Measurements from ENCODE around the gene ADCY2.

Gene ADCY2

DNA sequence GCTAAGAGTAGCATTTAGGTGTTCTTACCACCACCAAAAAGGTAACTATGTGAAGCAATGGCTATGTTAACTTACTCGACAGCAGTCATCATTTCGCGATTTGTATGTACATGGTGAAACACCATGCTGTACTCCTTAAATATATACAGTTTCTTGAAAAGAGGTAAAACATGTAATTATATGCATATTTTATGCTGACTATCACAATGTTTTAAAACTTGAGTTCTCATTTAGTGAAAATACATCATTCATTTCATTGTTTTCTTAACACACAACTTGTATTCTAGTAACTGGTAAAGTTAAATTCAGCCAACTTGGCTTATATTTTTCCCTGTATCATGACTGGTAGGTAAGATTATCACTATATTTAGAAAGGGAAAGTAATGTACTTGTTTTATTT lies 189.9 kb downstream of the ADCY2 start:
- no peak for DNase-seq (ENCODE audit: extremely low read depth, insufficient read length)
- TF ChIP-seq CTCF (IDR thresholded peaks at IDR 0.05; ENCODE audit: insufficient read depth, low read length, poor library complexity, severe bottlenecking) = no peak
- H3K4me3 ChIP-seq (replicated peaks; ENCODE audit: low read depth, low read length) = no peak overlapping the region
- no peaks in the 10 kb centered on the region for H3K36me3 ChIP-seq (ENCODE audit: control insufficient read depth, insufficient read depth, low read length)
- no peaks in the 10 kb centered on the region for H3K27me3 ChIP-seq (replicated peaks; ENCODE audit: control insufficient read depth, insufficient read depth, low read length)

DNA sequence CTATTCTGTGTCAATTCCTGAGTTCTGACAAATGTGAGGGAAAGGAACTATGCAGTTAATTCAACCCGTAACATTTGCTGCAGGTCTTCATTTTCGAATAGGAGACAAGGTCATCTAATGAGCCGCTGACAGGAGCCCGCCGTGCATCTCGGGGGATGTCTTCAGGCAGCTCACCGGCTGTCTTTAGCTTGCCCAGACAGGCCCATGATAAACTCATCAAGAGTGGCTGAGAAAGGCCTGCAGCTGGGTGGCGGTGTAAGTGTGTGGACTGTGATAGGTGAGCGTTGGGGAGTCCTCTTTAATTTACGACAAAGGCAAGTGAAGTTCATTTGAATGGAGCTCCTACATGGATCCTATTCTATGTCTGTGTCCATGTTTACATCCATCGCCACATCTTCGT lies 190.5 kb downstream of the ADCY2 start:
- H3K27me3 ChIP-seq (replicated peaks; ENCODE audit: control insufficient read depth, insufficient read depth, low read length) = no peaks in the 10 kb centered on the region
- no peak for DNase-seq (ENCODE audit: extremely low read depth, insufficient read length)
- TF ChIP-seq CTCF (IDR thresholded peaks at IDR 0.05; ENCODE audit: insufficient read depth, low read length, poor library complexity, severe bottlenecking) = no peak
- no peak overlapping the region for H3K4me3 ChIP-seq (replicated peaks; ENCODE audit: low read depth, low read length)
- H3K36me3 ChIP-seq (ENCODE audit: control insufficient read depth, insufficient read depth, low read length) = no peaks in the 10 kb centered on the region

DNA sequence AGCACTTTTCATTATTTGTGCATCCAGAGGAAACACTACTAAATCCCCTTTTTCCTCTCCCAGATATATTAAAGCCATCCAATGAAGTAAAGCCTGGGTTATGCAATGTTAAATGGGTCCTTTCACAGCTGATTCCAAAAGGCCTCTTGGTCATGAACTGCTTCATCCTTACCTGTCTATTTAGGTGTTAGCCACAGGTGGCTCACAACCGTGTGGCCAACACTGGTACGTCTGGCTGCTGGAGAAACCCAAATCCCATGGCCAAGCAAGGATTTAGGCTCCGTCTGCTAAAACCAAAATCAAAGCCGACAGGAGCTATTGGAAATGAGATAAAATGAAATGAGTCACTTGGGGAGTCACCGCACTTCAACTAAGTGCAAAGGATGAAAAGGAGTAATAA lies 193.9 kb downstream of the ADCY2 start:
- no peaks in the 10 kb centered on the region for H3K27me3 ChIP-seq (replicated peaks; ENCODE audit: control insufficient read depth, insufficient read depth, low read length)
- H3K4me3 ChIP-seq (replicated peaks; ENCODE audit: low read depth, low read length) = no peak overlapping the region
- DNase-seq (ENCODE audit: extremely low read depth, insufficient read length) = no peak
- no peaks in the 10 kb centered on the region for H3K36me3 ChIP-seq (ENCODE audit: control insufficient read depth, insufficient read depth, low read length)
- no peak for TF ChIP-seq CTCF (IDR thresholded peaks at IDR 0.05; ENCODE audit: insufficient read depth, low read length, poor library complexity, severe bottlenecking)

DNA sequence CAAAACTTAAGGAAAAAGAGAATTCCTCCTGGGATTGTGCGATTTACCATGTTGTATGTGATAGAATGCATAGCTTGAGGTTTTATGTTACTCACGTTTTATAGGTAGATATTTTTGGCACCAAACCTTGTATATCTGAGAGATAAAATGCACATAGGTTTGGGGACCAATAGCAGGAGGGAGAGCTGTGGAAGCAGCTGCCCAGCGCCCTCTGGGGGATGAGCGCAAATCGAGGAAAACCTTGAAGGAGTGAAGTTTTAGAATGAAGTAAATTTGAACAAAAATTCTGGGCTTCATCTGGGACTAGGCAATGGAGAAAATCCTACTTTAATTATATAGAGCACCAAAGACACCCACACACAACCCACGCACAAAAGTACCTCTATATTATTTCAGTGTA lies 197.0 kb downstream of the ADCY2 start:
- no peaks in the 10 kb centered on the region for H3K27me3 ChIP-seq (replicated peaks; ENCODE audit: control insufficient read depth, insufficient read depth, low read length)
- TF ChIP-seq CTCF (IDR thresholded peaks at IDR 0.05; ENCODE audit: insufficient read depth, low read length, poor library complexity, severe bottlenecking) = peak; percentile 48
- DNase-seq (ENCODE audit: extremely low read depth, insufficient read length) = no peak
- no peaks in the 10 kb centered on the region for H3K36me3 ChIP-seq (ENCODE audit: control insufficient read depth, insufficient read depth, low read length)
- no peak overlapping the region for H3K4me3 ChIP-seq (replicated peaks; ENCODE audit: low read depth, low read length)

DNA sequence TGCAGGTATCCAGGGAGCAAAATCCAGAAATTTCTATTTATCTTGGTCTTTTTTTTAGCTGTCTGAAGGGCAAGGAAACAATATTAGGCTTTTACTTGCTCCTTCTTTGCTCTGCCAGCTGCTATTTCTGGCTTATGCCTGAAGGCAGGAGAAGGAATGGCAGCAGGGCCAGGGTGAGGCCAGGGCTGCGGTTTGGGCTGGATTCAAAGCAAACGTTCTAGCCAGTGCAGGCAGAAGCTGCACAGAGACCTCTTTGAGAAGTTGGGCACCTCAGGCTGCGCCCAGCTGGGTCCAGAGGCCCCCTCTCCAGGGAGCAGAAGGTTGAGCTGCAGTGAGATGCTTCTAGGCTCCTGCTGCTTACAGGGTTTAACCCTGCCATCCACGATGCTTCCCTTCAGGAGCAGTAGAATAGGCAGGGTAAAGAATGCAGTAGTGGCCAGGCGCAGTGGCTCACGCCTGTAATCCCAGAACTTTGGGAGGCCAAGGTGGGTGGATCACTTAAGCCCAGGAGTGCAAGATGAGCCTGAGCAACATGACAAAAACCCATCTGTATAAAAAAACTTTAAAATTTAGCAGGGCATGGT lies 201.2 kb downstream of the ADCY2 start:
- no peak for DNase-seq (ENCODE audit: extremely low read depth, insufficient read length)
- no peaks in the 10 kb centered on the region for H3K27me3 ChIP-seq (replicated peaks; ENCODE audit: control insufficient read depth, insufficient read depth, low read length)

More for the DNA sequence above, 201.2 kb downstream of the ADCY2 start:
- no peak overlapping the region for H3K4me3 ChIP-seq (replicated peaks; ENCODE audit: low read depth, low read length)
- no peak for TF ChIP-seq CTCF (IDR thresholded peaks at IDR 0.05; ENCODE audit: insufficient read depth, low read length, poor library complexity, severe bottlenecking)
- no peaks in the 10 kb centered on the region for H3K36me3 ChIP-seq (ENCODE audit: control insufficient read depth, insufficient read depth, low read length)

All from GM06990 (cell line).